ENCODE data around the gene PPP1R12B. TPM values are rescaled to one million over a fixed set of nuclear protein-coding genes. Genes with fewer than 3 reads are reported as not detected.
A peak's percentile ranks its signal among the peaks of the same experiment; 100 is the strongest.

The PPP1R12B gene
- total RNA-seq = 79.0 TPM
- long read RNA-seq, transcript PPP1R12B-212 (10 exons, 1,808 nt) = major isoform, 5 of 57 reads
- long read RNA-seq, partial matches to known transcripts = 10 of 57 reads
- long read RNA-seq, other reads (novel, unspliced or antisense) = 42 of 57 reads

- DNase-seq (ENCODE audit: low spot score) = peak; percentile 97
These were observed at the start of gene PPP1R12B for GRCh38 chr1:202348509-202349205. PPP1R12B (plus strand) TSS chr1:202348699; CDS start chr1:202348852, 153 bp downstream.

- DNase-seq (ENCODE audit: low spot score) = no peak
These were observed 46.3 kb upstream of the PPP1R12B start for GRCh38 chr1:202302166-202302565.

GRCh38 chr1:202304375-202304774 lies 44.1 kb upstream of the PPP1R12B start:
- no peak for DNase-seq (ENCODE audit: low spot score)

GRCh38 chr1:202305168-202305567 lies 43.3 kb upstream of the PPP1R12B start:
- DNase-seq (ENCODE audit: low spot score) = no peak

GRCh38 chr1:202306535-202307345 lies 41.8 kb upstream of the PPP1R12B start:
- no peak for DNase-seq (ENCODE audit: low spot score)

- no peak for DNase-seq (ENCODE audit: low spot score)
These were observed 38.3 kb upstream of the PPP1R12B start for GRCh38 chr1:202310071-202310725.

- no peak for DNase-seq (ENCODE audit: low spot score)
These were observed 37.8 kb upstream of the PPP1R12B start for GRCh38 chr1:202310746-202311145.

- no peak for DNase-seq (ENCODE audit: low spot score)
These were observed 36.4 kb upstream of the PPP1R12B start for GRCh38 chr1:202311875-202312635.

- DNase-seq (ENCODE audit: low spot score) = no peak
These were observed 32.8 kb upstream of the PPP1R12B start for GRCh38 chr1:202315576-202316168.

GRCh38 chr1:202316186-202316585 lies 32.3 kb upstream of the PPP1R12B start:
- DNase-seq (ENCODE audit: low spot score) = no peak

- DNase-seq (ENCODE audit: low spot score) = no peak
These were observed 30.3 kb upstream of the PPP1R12B start for GRCh38 chr1:202317941-202318925.

- DNase-seq (ENCODE audit: low spot score) = no peak
These were observed 29.0 kb upstream of the PPP1R12B start for GRCh38 chr1:202319381-202320080.

GRCh38 chr1:202320081-202320405 lies 28.5 kb upstream of the PPP1R12B start:
- no peak for DNase-seq (ENCODE audit: low spot score)

GRCh38 chr1:202323731-202324130 lies 24.8 kb upstream of the PPP1R12B start:
- no peak for DNase-seq (ENCODE audit: low spot score)

GRCh38 chr1:202324646-202325045 lies 23.9 kb upstream of the PPP1R12B start:
- DNase-seq (ENCODE audit: low spot score) = no peak

- DNase-seq (ENCODE audit: low spot score) = no peak
These were observed 18.6 kb upstream of the PPP1R12B start for GRCh38 chr1:202329891-202330290.

GRCh38 chr1:202333861-202334260 lies 14.6 kb upstream of the PPP1R12B start:
- no peak for DNase-seq (ENCODE audit: low spot score)

GRCh38 chr1:202343652-202344349 lies 4.7 kb upstream of the PPP1R12B start:
- no peak for DNase-seq (ENCODE audit: low spot score)
